ENCODE measurements around the gene L1TD1. TPM values are rescaled to one million over a fixed set of nuclear protein-coding genes. Genes with fewer than 3 reads are reported as not detected.

The L1TD1 gene
- total and polyA plus RNA-seq, 2 of the 13 experiments (the other 11 are each of a cell fraction or from before 2014, with no cell fraction given) = not detected

DNA sequence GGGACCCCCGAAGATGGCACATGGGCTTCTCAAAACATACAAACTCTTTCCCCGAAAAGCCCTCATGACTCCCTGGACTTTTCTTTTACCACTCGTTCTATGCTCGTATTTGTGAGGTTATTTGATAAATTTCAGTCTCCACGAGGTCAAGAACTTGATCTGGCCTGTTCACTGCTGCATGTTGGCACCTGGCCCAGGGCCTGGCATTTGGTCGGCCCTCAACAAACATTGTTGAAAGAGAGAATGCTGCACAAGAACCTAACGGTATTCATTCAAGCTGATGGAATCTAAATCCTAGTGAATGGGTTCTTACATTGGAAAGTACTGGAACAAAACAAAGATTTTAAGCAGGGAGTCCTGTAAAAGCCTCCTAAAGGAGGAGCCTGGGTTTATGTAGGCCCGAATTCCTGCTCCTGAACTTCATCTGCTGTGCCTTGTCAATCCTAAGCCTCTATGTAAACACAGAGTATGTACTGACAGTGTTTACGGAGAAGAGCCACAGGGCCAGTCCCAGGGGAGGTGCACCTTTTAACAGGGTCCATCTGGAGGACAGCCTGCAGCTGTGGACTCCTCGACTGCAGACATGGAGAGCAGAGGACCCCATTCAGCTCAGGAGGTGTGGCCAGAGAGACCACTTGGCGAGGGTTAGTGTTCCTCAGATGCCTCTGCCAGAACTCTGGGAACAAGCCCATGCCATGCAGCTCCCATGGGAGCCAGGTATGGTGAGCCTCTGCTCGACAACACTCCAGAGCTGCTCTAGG, 46.9 kb downstream of the L1TD1 start (continued):
- TF ChIP-seq, protein P1, sequence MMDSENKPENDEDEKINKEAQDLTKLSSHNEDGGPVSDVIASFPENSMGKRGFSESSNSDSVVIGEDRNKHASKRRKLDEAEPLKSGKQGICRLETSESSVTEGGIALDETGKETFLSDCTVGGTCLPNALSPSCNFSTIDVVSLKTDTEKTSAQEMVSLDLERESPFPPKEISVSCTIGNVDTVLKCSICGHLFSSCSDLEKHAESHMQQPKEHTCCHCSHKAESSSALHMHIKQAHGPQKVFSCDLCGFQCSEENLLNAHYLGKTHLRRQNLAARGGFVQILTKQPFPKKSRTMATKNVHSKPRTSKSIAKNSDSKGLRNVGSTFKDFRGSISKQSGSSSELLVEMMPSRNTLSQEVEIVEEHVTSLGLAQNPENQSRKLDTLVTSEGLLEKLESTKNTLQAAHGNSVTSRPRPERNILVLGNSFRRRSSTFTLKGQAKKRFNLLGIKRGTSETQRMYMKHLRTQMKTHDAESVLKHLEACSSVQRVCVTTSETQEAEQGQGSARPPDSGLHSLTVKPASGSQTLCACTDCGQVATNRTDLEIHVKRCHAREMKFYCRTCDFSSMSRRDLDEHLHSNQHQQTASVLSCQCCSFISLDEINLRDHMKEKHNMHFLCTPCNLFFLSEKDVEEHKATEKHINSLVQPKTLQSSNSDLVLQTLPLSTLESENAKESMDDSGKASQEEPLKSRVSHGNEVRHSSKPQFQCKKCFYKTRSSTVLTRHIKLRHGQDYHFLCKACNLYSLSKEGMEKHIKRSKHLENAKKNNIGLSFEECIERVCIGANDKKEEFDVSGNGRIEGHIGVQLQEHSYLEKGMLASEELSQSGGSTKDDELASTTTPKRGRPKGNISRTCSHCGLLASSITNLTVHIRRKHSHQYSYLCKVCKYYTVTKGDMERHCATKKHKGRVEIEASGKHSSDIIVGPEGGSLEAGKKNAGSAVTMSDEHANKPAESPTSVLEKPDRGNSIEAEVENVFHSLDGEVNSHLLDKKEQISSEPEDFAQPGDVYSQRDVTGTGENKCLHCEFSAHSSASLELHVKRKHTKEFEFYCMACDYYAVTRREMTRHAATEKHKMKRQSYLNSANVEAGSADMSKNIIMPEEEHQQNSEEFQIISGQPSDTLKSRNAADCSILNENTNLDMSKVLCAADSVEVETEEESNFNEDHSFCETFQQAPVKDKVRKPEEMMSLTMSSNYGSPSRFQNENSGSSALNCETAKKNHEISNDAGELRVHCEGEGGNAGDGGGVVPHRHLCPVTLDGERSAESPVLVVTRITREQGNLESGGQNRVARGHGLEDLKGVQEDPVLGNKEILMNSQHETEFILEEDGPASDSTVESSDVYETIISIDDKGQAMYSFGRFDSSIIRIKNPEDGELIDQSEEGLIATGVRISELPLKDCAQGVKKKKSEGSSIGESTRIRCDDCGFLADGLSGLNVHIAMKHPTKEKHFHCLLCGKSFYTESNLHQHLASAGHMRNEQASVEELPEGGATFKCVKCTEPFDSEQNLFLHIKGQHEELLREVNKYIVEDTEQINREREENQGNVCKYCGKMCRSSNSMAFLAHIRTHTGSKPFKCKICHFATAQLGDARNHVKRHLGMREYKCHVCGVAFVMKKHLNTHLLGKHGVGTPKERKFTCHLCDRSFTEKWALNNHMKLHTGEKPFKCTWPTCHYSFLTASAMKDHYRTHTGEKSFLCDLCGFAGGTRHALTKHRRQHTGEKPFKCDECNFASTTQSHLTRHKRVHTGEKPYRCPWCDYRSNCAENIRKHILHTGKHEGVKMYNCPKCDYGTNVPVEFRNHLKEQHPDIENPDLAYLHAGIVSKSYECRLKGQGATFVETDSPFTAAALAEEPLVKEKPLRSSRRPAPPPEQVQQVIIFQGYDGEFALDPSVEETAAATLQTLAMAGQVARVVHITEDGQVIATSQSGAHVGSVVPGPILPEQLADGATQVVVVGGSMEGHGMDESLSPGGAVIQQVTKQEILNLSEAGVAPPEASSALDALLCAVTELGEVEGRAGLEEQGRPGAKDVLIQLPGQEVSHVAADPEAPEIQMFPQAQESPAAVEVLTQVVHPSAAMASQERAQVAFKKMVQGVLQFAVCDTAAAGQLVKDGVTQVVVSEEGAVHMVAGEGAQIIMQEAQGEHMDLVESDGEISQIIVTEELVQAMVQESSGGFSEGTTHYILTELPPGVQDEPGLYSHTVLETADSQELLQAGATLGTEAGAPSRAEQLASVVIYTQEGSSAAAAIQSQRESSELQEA (CRISPR knock-in tag; IDR thresholded peaks at IDR 0.05; ENCODE audit: not compliant biosample characterization) = no peak
- peak; percentile 82 for TF ChIP-seq HDAC1 (CRISPR knock-in tag; IDR thresholded peaks at IDR 0.05)
- TF ChIP-seq NFAT5 (CRISPR knock-in tag; IDR thresholded peaks at IDR 0.05) = no peak
- peak; percentile 93 for TF ChIP-seq FOXP4 (CRISPR knock-in tag; IDR thresholded peaks at IDR 0.05)
- no peak for TF ChIP-seq ZNF678 (CRISPR knock-in tag; IDR thresholded peaks at IDR 0.05)
- peak; percentile 68 for TF ChIP-seq FOXP1 (IDR thresholded peaks at IDR 0.05)
- TF ChIP-seq FOXP1 (CRISPR knock-in tag; IDR thresholded peaks at IDR 0.05) = peak; percentile 97
- TF ChIP-seq KAT8 (CRISPR knock-in tag; IDR thresholded peaks at IDR 0.05) = peak; percentile 66; the same call in 1 of the 2 replicates
- no peak for TF ChIP-seq SIX1 (CRISPR knock-in tag; IDR thresholded peaks at IDR 0.05; ENCODE audit: borderline replicate concordance)
- TF ChIP-seq HOXA9 (CRISPR knock-in tag; IDR thresholded peaks at IDR 0.05; ENCODE audit: borderline replicate concordance) = no peak
- no peak for TF ChIP-seq ZKSCAN5 (CRISPR knock-in tag; IDR thresholded peaks at IDR 0.05)
- TF ChIP-seq CENPBD1 (CRISPR knock-in tag; IDR thresholded peaks at IDR 0.05; ENCODE audit: borderline replicate concordance, low read depth) = no peak
- TF ChIP-seq HCFC1 (IDR thresholded peaks at IDR 0.05; ENCODE audit: low read depth, low read length) = no peak
